ENCODE measurements around the gene EIF1. TPM values are rescaled to one million over a fixed set of nuclear protein-coding genes. Genes with fewer than 3 reads are reported as not detected.

EIF1 gene
- total and polyA plus RNA-seq, 4 donors, result 179 to 689 (median 464) TPM

DNA sequence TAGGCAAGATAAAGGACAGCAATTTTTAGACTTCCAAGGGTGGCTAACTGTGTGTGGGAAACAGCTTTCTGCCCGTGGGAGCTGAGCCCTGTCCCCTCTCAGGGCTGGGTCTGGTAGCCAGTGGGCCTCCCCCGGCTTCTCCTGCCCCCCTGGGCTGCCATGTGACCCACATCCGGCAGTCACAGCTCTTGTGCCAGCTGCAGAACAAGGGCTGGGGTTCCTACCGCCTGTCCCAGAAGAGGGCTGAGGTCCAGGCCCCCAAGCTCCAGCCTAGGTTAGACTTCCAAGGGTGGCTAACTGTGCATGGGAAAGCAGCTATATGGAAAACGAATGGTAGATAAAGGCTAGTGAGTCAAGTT lies 29.6 kb downstream of the EIF1 start:
- Histone ChIP-seq H3K4me3 (ENCODE audit: low read depth, low read length) (no peak overlapping the region), H3K4me1 (ENCODE audit: control insufficient read depth, insufficient read depth, low read length) (peaks cover 14% of the 10 kb centered on the region), H3K27me3 (ENCODE audit: control insufficient read depth, insufficient read depth, low read length) (no peaks in the 10 kb centered on the region), H3K9me3 (ENCODE audit: control insufficient read depth, insufficient read depth, low read length) (no peaks in the 10 kb centered on the region), H3K27ac (ENCODE audit: low read depth, low read length) (no peak overlapping the region), H3K36me3 (ENCODE audit: control insufficient read depth, insufficient read depth, low read length) (peaks cover 3% of the 10 kb centered on the region)
- no peak for DNase-seq (ENCODE audit: low read depth in 4 of 6, low spot score in 6 of 6)
- WGBS (ENCODE audit: insufficient coverage), result 28% methylated on average over 5 of the region's 5 CpGs

- H3K27me3 ChIP-seq (ENCODE audit: control insufficient read depth, insufficient read depth, low read length), result no peaks in the 10 kb centered on the region
- no peak overlapping the region for H3K27ac ChIP-seq (ENCODE audit: low read depth, low read length)
- H3K4me1 ChIP-seq (ENCODE audit: control insufficient read depth, insufficient read depth, low read length), result peaks cover 11% of the 10 kb centered on the region
- 77% methylated on average over 6 of the region's 7 CpGs for WGBS (ENCODE audit: insufficient coverage)
- no peaks in the 10 kb centered on the region for H3K9me3 ChIP-seq (ENCODE audit: control insufficient read depth, insufficient read depth, low read length)
- peaks cover 13% of the 10 kb centered on the region for H3K36me3 ChIP-seq (ENCODE audit: control insufficient read depth, insufficient read depth, low read length)
- H3K4me3 ChIP-seq (ENCODE audit: low read depth, low read length), result no peak overlapping the region
- DNase-seq (ENCODE audit: low read depth in 4 of 6, low spot score in 6 of 6), result no peak
These were observed 33.5 kb downstream of the EIF1 start for GRCh38 chr17:41722231-41722630.

DNA sequence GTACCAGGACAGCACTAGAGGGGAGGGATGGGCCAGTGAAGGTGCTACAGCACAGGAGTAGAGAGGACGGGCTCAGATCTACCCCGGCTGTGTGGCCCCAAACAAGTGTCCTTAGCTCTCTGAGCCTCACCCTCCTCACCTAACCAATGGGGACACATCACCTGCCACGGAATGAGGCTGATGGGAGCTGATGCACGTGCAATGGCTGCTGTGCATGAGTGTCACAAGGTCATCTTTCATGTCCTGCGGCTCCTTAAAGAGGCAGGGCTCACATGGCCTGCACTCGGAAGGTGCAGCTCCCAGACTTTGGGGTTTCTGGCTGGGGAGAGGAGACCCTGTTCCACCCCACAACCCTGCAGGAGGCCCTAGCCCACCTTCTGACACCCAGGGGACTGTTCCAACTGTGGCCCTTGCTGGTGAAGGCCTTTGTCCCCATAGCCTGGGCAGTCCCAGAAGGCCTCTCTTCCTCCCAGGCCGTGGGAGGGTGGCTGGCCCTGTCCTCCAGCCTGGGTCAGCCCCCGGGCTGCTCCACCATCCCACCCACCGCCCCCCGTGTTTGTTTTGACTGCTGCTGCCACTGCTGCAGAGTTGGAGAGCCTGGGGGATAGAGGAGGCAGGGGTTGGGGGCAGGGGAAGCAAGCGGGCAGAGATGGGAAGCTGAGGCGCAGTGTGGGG lies 35.3 kb downstream of the EIF1 start:
- H3K36me3 ChIP-seq (ENCODE audit: control insufficient read depth, insufficient read depth, low read length), result peaks cover 17% of the 10 kb centered on the region
- no peaks in the 10 kb centered on the region for H3K4me1 ChIP-seq (ENCODE audit: control insufficient read depth, insufficient read depth, low read length)
- DNase-seq (ENCODE audit: low read depth in 4 of 6, low spot score in 6 of 6), result no peak
- 81% methylated on average over 7 of the region's 12 CpGs for WGBS (ENCODE audit: insufficient coverage)
- H3K4me3 ChIP-seq (ENCODE audit: low read depth, low read length), result no peak overlapping the region
- no peaks in the 10 kb centered on the region for H3K9me3 ChIP-seq (ENCODE audit: control insufficient read depth, insufficient read depth, low read length)
- no peak overlapping the region for H3K27ac ChIP-seq (ENCODE audit: low read depth, low read length)
- no peaks in the 10 kb centered on the region for H3K27me3 ChIP-seq (ENCODE audit: control insufficient read depth, insufficient read depth, low read length)

- no peaks in the 10 kb centered on the region for H3K4me1 ChIP-seq (ENCODE audit: control insufficient read depth, insufficient read depth, low read length)
- H3K9me3 ChIP-seq (ENCODE audit: control insufficient read depth, insufficient read depth, low read length), result no peaks in the 10 kb centered on the region
- WGBS (ENCODE audit: insufficient coverage), result 67% methylated on average over 17 of the region's 17 CpGs
- peaks cover 17% of the 10 kb centered on the region for H3K36me3 ChIP-seq (ENCODE audit: control insufficient read depth, insufficient read depth, low read length)
- no peaks in the 10 kb centered on the region for H3K27me3 ChIP-seq (ENCODE audit: control insufficient read depth, insufficient read depth, low read length)
- peak in 1 of 6 donors; percentile 14 for DNase-seq (ENCODE audit: low read depth in 4 of 6, low spot score in 6 of 6)
- no peak overlapping the region for H3K27ac ChIP-seq (ENCODE audit: low read depth, low read length)
- no peak overlapping the region for H3K4me3 ChIP-seq (ENCODE audit: low read depth, low read length)
These were observed 35.9 kb downstream of the EIF1 start for GRCh38 chr17:41724476-41725050.

DNA sequence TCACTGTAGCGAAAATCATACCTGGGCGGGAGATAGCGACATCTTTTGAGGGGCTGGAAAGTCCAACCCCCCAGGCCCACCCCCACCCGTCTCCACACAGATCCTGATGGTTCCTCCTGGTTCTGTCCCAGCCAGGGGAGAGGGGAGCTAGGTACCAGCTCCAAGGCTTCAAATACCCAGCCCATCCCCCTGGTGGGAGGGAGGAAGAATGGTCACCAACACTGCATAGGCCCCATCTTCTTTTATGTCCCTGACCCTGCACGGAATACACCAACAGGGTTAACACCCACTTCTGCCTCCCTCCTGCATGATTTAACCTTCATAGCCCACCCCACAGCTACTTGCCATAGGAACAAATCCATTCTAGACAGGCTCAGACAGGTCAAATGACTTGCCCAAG lies 36.4 kb downstream of the EIF1 start:
- peaks cover 17% of the 10 kb centered on the region for H3K36me3 ChIP-seq (ENCODE audit: control insufficient read depth, insufficient read depth, low read length)
- no peaks in the 10 kb centered on the region for H3K9me3 ChIP-seq (ENCODE audit: control insufficient read depth, insufficient read depth, low read length)
- H3K4me1 ChIP-seq (ENCODE audit: control insufficient read depth, insufficient read depth, low read length), result no peaks in the 10 kb centered on the region
- WGBS (ENCODE audit: insufficient coverage), result 82% methylated on average over 4 of the region's 5 CpGs
- no peak overlapping the region for H3K27ac ChIP-seq (ENCODE audit: low read depth, low read length)
- H3K27me3 ChIP-seq (ENCODE audit: control insufficient read depth, insufficient read depth, low read length), result no peaks in the 10 kb centered on the region
- H3K4me3 ChIP-seq (ENCODE audit: low read depth, low read length), result no peak overlapping the region
- no peak for DNase-seq (ENCODE audit: low read depth in 4 of 6, low spot score in 6 of 6)

DNA sequence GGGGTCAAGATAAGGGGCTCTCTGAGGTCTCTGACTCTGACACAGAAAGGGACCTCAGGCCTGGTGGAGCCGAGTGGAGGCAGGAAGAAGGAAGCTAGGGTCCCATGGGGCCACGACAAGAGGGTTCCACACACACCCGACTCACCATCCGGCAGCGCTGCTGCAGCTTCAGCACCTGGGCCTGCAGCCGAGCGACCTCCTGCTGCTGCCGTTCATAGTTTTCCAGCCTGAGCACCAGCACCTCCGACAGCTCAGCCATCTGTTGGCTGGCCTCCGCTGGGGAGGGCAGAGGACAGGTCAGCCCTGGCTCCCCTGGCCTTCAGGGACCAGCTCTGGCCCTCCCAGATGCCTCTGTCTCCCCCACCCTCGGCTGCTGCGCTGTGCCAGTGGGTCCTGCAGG lies 39.4 kb downstream of the EIF1 start:
- H3K4me3 ChIP-seq (ENCODE audit: low read depth, low read length), result no peak overlapping the region
- no peak for DNase-seq (ENCODE audit: low read depth in 4 of 6, low spot score in 6 of 6)
- WGBS (ENCODE audit: insufficient coverage), result 80% methylated on average over 12 of the region's 12 CpGs
- peaks cover 14% of the 10 kb centered on the region for H3K27me3 ChIP-seq (ENCODE audit: control insufficient read depth, insufficient read depth, low read length)
- peaks cover 23% of the 10 kb centered on the region for H3K36me3 ChIP-seq (ENCODE audit: control insufficient read depth, insufficient read depth, low read length)
- no peak overlapping the region for H3K27ac ChIP-seq (ENCODE audit: low read depth, low read length)
- H3K4me1 ChIP-seq (ENCODE audit: control insufficient read depth, insufficient read depth, low read length), result peaks cover under 1% of the 10 kb centered on the region
- no peaks in the 10 kb centered on the region for H3K9me3 ChIP-seq (ENCODE audit: control insufficient read depth, insufficient read depth, low read length)

DNA sequence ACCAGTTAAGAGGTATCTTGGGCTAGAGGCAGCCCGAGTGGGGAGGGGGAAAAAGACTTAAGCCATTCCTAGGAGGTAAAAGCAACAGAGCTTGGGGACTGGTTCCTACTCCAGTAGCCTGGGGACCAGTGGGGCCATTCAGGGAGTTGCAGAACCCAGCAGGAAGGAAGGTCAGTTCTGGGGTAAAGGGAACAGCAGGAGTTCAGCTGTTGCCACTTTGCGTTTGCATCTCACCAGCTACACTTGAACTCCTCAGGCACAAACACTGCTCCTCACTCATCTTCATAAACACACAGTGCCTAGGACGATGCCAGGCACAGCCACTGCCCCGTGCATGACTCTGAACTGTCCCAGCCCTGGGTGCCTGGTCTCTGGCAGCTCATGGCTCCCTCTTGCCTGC lies 41.8 kb downstream of the EIF1 start:
- Histone ChIP-seq H3K27ac (ENCODE audit: low read depth, low read length) (no peak overlapping the region), H3K4me1 (ENCODE audit: control insufficient read depth, insufficient read depth, low read length) (peaks cover 21% of the 10 kb centered on the region), H3K27me3 (ENCODE audit: control insufficient read depth, insufficient read depth, low read length) (peaks cover 37% of the 10 kb centered on the region), H3K36me3 (ENCODE audit: control insufficient read depth, insufficient read depth, low read length) (peaks cover 11% of the 10 kb centered on the region), H3K9me3 (ENCODE audit: control insufficient read depth, insufficient read depth, low read length) (no peaks in the 10 kb centered on the region), H3K4me3 (ENCODE audit: low read depth, low read length) (no peak overlapping the region)
- 26% methylated on average over 4 of the region's 4 CpGs for WGBS (ENCODE audit: insufficient coverage)
- no peak for DNase-seq (ENCODE audit: low read depth in 4 of 6, low spot score in 6 of 6)

DNA sequence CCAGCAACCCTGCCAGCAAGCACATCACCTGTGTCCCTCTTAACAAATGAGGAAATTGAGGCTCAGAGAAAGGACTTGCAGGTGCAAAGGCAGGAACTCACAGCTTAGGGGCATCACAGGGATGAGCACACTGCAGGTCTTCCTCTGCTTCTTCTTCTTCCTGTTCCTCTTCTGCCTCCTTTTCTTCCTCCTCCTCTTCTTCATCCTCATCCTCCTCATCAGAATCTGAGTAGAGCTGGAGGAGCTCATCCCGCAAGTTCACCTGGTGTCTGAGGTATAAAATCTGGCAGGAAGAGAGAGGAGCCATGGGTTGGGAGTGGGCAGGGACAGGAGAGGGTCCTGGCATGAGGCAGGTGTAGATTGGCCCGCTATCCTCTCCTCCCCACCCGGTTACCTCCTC lies 43.2 kb downstream of the EIF1 start:
- WGBS (ENCODE audit: insufficient coverage), result 33% methylated on average over 1 of the region's 3 CpGs
- DNase-seq (ENCODE audit: low read depth in 4 of 6, low spot score in 6 of 6), result no peak
- Histone ChIP-seq H3K4me3 (ENCODE audit: low read depth, low read length) (no peak overlapping the region), H3K36me3 (ENCODE audit: control insufficient read depth, insufficient read depth, low read length) (peaks cover 11% of the 10 kb centered on the region), H3K4me1 (ENCODE audit: control insufficient read depth, insufficient read depth, low read length) (peaks cover 21% of the 10 kb centered on the region), H3K27ac (ENCODE audit: low read depth, low read length) (no peak overlapping the region), H3K27me3 (ENCODE audit: control insufficient read depth, insufficient read depth, low read length) (peaks cover 47% of the 10 kb centered on the region), H3K9me3 (ENCODE audit: control insufficient read depth, insufficient read depth, low read length) (no peaks in the 10 kb centered on the region)

GRCh38 chr17:41733348-41734138 lies 44.9 kb downstream of the EIF1 start:
- Histone ChIP-seq H3K27me3 (ENCODE audit: control insufficient read depth, insufficient read depth, low read length) (peaks cover 58% of the 10 kb centered on the region), H3K36me3 (ENCODE audit: control insufficient read depth, insufficient read depth, low read length) (peaks cover 7% of the 10 kb centered on the region), H3K4me3 (ENCODE audit: low read depth, low read length) (peak overlapping the region; percentile 38), H3K4me1 (ENCODE audit: control insufficient read depth, insufficient read depth, low read length) (peaks cover 26% of the 10 kb centered on the region), H3K27ac (ENCODE audit: low read depth, low read length) (no peak overlapping the region), H3K9me3 (ENCODE audit: control insufficient read depth, insufficient read depth, low read length) (no peaks in the 10 kb centered on the region)
- WGBS (ENCODE audit: insufficient coverage), result 7% methylated on average over 32 of the region's 40 CpGs
- peak in 1 of 6 donors; percentile 25 for DNase-seq (ENCODE audit: low read depth in 4 of 6, low spot score in 6 of 6)
